Activated CD4-positive, alpha-beta T cell treated with anti-CD3 and anti-CD28 coated beads for 1 hour (primary cell): ENCODE measurements around the gene VKORC1.
"Not testable (repeated sequence)": the region's sequence is repeated elsewhere in the genome, so short reads cannot be mapped to it uniquely, and the experiment has no call there.

ENCODE experiments used
- DNase-seq: peaks from one replicate; pipeline ENCODE4 v3.0.0-alpha.2; 2020

VKORC1 gene

DNA sequence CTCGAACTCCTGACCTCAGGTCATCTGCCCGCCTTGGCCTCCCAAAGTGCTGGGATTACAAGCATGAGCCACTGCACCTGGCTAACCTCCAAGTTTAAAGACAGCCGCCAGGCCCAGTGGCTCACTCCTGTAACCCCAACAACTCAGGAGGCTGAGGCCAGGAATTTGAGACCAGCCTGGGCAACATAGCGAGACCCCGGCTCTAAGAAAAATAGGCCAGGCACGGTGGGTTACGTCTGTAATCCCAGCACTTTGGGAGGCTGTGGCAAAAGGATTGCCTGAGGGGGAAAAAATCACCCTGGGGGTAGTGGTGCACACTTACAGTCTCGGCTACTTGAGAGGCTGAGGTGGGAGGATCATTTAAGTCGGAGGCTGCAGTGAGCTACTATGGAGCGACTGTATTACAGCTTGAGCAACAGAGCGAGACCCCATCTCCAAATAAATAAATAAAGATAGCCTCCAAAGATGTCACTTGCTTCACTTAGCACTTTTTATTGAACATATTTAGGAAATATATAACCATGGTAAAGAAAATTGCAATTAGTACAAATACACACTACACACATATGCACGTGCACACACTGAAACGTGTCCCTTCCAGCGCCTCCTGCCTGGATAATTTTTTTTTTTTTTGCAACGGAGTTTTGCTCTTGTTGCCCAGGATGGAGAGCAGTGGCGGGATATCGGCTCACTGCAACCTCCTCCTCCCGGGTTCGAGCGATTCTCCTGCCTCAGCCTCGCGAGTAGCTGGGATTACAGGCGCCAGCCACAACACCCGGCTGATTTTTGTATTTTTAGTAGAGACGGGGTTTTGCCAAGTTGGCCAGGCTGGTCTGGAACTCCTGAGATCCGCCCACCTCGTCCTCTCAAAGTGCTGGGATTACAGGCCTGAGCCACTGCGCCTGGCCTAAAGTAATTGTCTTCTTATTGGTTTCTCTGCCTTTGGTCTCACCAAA, 12.2 kb upstream of the VKORC1 start:
- DNase-seq, result no peak

DNA sequence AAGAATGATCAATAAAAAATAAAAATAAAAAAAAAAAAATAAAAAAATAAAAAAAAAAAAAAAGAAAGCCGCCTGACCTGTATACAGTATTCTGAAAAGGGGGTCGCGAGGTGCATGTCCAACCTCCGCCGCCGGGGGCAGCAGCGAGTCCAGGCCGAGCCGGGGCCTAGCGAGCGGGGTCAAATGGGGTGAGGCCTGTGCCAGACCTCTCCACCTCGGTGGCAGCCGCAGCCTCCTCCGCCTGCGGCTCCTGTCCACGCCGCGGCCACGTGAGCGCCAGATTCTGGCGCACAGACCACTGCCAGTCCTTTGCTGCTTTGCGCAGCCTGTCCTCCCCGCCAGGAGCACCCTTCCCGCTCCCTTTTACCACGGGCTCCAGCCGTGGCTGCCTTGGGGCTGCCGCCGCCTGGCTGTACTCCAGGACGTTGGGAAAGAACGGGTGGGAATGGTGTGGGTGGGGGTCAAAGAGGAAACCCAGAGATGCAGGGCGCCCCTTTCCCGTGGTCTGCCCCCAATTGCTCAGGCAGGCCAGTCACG, 11.1 kb upstream of the VKORC1 start:
- DNase-seq, result peak; percentile 64

DNA sequence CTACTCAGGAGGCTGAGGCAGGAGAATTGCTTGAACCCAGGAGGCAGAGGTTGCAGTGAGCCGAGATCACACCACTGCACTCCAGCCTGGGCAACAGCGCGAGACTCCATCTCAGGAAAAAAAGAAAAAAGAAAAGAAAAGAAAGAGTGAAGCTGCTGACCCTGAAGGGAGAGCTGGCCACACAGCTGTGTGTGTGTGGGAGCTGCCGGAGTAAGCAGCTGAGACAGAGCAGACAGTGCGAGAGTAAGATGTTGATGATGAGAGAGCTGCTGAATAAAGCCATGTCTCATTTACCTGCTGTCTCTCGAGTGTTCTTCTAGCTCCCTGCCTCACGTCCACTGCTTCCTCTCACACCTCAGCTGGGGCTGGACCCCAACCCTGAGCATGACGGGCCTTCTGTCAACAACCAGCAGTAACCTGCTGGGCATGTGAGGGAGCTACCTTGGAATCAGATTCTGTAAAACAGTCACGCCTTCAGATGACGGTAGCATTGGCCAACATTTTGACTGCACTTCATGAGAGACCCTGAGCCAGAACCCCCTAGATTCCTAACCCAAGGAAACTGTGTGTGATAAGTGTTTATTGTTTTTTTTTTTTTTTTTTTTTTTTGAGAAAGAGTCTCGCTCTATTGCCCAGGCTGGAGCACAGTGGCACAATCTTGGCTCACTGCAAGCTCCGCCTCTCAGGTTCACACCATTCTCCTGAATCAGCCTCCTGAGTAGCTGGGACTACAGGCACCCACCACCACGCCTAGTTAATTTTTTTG, 6.5 kb upstream of the VKORC1 start:
- not testable (repeated sequence) for DNase-seq

DNA sequence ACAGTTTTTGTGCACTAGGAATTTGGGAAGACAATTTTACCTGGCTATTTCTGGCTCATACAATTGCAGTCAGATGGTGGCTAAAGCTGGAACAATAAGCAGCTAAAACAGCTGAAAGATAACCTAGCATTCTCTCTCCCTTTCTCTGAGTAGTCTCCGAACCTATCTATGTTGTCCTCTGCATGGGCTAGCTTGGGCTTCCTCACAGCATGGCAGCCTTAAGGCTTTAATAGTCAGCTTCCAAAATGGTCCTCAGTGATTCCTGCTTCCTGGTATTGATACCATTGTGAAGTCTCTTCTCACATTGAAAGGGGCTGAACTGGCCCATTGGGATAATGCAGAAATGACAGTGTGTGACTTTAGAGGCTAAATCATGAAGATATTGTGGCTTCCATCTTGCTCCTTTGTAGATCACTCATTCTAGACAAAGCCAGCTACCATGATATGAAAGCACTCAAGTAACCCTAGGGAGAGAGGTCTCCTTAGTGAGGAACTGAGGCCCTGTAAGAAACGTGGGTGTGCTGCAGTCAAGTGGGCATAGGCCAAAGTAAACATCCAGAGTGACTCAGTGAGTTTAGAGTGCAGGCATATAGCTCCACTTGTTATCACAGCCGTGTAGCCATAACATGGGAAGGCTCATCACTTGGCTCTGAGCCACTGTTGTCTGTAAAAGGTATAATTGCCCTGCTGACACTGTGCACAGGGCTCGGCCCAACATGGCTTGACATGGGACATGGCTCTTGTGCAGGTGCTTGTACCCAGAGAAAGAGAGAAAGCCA, 5.5 kb upstream of the VKORC1 start:
- DNase-seq, result no peak

DNA sequence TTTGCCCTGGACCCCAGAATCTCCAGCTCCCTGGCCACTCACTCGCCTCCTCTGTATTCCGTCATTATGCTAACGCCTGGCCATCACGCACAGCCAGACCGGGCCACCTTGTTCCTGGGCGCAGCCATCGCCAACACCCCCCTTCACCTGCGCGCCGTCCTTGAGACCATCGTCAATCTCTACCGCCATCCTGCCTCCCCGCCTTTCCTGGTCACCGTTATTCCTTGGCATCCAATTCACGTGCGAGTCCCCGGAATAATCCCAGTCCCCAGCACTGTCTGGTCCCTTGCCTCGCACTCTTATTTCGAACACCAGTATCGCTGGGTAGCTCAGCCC, 541 bp downstream of the VKORC1 start:
- no peak for DNase-seq

DNA sequence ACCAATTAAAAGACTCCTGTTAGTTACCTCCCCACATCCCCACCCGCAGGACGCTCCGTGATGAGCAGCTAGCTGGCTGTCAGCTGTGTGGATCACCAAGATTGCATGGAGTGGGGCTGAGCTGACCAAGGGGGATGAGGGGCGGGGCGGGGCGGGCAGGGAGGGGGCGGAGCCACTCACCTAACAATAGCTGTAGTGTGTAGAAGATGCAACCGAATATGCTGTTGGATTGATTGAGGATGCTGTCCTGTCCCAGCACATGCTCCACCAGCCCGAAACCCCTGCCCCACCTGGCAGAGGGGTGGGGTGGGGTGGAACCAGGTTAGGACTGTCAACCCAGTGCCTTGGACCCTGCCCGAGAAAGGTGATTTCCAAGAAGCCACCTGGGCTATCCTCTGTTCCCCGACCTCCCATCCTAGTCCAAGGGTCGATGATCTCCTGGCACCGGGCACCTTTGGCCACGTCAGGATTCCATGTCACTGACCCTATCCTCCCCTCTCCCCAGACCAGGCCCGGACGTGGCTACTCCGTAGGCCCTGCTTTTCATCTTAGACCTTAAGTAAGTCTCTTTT, 1.4 kb downstream of the VKORC1 start:
- no peak for DNase-seq

DNA sequence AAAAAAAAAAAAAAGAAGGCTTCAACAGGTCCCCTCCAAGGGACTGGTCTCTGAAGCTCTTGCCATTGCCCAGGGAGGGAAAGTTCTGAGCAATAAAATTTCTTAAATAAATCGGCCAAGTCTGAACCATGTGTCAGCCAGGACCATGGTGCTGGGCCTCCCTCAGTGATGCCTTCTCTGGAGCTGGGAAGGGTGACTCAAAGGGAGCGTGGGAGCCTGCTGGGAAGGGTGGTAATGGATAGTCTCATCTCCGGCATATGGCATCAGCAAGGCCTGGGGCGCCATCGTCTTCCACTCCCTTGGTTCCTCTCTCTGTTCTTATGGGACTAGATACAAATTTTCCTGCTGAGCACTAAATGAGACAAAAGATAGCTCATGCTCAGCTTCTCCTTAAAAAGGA, 2.3 kb downstream of the VKORC1 start:
- no peak for DNase-seq

DNA sequence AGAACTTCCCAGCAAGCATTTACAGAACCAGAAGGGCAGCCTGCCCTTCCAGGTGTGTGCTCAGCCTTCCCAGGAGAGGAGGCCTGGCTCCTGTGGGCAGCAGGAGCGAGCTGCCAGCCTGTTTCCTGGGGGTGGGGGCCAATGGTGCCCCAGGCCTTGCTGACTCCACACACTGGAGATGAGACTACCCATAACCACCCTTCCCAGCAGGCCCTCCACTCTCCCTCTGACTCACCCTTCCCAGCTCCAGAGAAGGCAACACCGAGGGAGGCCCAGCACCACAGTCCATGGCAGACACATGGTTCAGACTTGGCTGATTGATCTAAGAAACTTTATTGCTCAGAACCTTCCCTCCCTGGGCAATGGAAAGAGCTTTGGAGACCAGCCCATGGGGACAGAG, 4.1 kb downstream of the VKORC1 start:
- DNase-seq, result no peak

DNA sequence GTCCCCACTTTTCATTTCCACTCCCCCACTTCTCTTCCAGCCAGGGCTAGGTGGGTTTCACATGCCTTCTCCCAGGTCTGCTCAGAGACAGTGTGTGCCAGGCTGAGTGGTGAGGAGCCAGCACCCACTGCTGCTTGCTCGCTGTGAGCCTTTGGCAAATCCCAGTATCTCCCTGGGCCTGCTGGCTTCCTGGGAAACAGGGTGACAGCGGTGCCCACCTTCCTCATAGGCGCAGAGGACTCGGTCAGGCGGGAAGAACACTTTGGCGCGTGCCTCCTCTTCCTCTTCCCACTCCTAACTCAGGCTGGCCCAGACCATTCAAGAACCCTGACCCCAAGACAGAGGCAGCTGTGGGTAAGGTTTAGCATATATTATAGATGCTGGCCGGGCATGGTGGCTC, 5.4 kb downstream of the VKORC1 start:
- DNase-seq, result no peak

DNA sequence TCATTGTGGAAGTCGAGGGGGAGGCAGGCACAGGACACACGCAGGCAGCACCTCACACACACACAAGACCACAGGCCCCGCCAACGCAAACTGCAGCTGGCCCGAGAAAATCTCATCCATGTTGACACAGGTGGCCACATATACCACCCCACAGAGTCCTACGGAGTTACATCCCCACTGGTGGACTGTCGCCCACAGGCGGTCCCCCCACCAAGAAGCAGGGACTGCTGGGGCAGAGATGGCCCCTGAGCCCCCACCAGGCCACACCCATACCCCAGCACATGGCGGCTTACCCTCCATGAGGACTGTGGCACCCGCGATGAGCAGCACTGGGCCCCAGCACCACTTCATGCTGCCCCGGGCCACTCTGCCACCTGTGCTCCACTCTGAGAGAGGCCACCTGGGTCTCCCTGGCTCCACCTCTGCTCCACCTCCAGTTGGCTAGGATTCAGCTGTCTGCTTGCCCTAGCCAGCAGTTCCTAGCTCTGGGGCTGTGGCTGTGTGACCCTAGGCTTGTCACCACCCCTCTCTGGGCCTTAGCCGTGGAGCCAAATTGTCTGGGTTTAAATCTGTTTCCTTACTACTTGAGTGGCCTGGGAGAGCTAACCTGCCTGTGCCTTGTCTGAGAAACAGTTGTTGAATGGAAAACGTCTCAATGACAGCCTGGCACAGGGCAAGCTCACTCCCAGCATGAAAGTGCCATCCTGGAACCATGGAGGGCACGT, 6.0 kb downstream of the VKORC1 start, which contains the start of gene PRSS53:
PRSS53 (minus strand) TSS at position 485 of the 725 bp plus-strand sequence; CDS start at position 351, 134 bp downstream.
- no peak for DNase-seq

DNA sequence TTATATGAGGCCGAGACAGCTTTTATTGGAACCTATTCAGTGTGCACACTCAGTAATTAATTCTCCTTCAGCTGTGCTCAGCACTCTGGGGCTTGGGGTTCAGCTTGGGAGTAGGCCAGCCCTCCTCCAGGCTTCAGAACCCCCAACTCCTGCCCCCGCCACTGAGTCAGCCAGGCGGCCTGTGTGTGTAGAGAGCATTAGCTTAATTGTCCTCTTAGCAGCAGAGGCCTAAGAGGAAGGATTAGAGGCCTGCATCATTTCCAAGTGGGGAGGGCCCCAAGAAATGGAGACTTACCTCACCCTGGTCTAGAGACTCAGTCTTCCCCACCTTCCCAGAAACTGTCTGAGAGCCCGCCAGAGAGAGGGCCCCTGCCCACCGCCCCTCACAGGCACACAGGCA, 6.6 kb downstream of the VKORC1 start:
- no peak for DNase-seq

DNA sequence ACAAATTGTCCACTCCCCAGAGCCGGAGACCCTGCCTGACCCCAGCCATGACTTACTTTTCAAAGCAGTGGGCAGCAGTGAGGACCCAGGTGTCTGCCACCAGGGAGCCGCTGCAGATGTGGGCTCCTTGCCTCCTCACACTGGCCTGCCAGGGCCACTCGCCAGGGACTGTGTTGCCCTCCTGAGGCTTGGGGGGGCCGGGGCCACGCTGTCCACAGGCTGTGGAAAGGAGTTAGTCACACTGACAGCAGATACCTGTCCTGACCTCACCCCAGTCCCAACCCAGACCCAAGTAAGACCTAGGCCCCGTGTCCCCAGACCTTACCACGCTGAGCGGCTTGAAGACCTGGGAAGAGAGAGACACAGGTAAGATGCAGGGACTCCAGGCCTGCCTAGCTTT, 7.1 kb downstream of the VKORC1 start:
- no peak for DNase-seq

DNA sequence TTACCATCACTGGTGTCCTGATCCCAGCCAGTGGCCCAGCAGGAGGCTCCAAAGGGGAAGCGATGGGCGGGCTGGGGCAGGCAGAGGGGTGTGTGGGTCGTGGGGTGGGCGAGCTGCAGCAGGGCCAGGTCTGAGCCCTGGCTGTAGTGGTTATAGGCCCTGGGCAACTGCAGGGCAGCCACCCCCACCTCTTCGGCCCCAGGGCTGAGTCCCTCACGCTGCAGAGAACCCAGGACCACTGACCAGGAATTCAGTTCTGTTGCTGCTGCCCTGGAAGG, 8.0 kb downstream of the VKORC1 start:
- DNase-seq, result no peak

DNA sequence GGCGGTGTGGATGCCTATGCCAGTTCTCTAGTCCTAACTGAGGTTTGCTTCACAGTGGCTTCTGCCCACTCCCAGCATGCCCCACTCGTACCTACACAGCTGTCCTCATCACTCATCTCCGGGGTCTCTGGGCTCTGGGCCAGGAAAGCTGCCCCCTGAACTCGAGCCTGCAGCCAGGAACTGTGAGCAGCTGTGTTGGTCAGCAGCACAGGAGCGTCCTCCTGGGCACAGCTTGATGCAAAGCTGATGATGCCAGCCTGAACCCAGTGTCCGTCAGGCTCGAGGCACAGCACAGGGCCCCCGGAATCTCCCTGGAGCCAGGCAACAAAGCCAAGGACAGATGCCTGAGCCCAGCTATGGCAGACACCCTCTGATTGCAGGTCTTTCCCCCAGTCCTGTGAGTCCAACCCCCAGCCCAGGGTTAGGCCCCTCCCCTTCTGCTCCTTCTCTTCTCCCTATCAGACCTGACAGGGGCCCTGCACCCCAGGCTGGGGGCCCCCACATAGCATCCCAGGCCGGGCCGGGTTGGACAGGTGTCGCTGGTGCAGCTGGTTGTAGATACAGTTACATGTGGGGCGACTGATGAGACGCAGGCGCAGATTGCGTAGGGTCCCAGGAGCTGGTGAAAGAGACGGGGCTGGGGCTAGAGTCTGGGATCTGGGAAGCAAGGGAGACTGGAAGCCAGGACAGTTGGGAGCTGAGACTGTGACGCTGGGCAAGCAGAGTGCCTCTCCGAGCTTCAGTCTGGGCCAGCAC, 8.5 kb downstream of the VKORC1 start:
- no peak for DNase-seq

DNA sequence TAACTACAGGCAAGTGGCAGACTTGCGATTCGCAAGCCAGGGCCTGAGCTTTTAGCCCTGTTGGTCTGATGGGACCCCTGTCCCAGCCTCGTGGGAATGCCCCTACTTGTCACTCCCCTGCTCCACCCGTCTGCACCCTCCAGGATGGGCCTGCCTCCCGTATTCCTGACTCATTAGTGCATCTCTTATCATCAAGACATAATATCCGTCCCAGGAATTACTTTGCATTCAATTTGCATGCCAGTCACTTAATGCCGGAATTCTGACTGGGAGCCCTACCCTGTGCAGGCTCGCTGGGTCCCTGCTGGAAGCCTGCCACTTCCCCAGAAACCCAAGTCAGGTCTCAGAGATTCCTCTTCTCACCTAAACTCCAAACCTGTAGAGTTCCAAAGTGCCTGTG, 9.2 kb downstream of the VKORC1 start:
- DNase-seq, result no peak

DNA sequence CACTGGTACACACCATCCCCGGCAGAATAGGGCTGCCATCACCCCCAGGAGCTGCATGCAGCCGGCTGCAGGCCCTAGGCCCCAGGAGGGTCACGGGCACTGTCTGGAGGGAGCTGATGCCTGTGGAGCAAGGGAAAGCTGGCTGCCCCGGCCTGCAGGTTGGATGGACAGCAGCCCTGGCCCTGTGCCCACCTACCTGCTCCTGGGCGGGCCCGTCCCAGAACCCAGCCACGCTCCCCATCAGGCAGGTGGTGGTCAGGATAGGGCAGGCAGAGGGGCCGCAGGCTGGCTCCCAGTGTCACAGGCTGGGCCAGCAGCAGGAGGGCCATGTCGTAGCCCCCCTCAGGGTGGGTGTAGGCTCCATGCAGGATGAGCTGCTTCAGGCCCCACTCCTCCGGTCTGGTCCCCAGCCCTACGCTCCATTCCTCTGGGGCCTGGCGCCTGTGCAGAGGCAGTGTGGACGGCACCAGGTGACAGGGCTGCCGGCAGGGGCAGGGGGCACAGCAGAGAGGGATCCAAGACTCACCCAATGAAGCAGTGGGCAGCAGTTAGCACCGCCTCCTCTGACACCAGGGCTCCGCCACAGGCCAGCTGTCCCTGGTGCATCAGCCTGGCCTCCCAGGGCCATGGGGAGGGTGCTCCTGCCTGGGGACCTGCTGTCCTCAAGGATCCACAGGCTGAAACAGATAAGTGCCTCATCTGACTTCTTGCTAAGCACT, 9.9 kb downstream of the VKORC1 start:
- DNase-seq, result no peak

DNA sequence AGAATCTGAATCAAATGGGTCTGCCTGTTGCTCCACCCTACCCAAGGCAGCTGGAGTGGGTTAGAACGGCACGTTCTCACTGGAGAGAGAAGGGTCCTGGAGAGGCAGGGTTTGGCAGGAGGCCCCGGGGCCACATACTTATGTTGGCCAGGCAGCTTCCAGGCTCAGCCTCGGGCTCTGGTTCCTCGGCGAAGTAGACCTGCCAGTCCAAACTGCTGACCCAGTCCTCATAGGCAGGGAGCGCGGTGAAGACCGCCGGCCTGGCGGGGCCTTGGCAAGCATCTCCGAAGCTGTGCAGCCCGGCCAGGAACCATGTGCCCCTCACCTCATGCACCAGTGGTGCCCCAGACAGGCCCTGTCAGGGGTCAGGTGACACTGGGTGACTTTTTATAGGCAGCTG, 10.6 kb downstream of the VKORC1 start:
- no peak for DNase-seq

DNA sequence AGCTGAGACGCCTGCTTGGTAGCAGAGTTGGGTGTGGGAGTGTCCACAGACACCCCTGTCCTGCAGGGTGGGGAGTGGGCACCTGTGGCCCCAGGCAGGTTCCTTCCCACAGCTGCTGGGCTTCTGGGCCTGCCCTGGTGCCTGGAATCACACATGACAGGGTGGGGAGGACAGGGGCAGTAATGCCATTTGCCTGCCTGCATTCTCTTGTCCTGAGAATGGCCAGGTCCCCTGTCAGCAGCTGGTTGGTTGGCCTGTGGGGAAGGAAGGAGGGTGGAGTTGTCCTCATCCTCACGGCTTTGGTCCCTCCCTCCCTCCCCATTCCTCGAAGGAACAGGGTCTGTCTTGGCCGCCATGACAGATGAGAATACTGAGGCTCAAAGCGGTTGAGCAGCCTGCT, 11.0 kb downstream of the VKORC1 start:
- DNase-seq, result no peak

DNA sequence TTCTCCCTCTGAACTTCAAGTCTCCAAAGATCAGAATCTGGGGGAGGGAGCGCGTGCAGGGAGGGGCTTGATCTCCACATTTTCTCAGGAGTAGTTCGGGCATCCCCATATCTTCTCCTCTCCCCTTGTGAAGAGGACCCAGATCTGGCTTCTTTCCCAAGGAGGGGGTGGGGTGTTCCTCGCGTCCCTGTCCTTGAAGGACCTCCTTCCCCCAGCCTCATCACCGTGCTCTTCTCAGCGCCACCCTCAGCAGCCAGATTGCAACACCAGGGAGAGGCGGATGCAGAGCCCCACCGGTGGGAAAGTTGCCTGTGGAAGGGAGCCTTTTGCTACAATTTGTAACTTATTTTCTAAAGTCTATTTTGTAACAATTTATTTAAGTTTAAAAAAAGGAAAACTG, 11.5 kb downstream of the VKORC1 start:
- no peak for DNase-seq

DNA sequence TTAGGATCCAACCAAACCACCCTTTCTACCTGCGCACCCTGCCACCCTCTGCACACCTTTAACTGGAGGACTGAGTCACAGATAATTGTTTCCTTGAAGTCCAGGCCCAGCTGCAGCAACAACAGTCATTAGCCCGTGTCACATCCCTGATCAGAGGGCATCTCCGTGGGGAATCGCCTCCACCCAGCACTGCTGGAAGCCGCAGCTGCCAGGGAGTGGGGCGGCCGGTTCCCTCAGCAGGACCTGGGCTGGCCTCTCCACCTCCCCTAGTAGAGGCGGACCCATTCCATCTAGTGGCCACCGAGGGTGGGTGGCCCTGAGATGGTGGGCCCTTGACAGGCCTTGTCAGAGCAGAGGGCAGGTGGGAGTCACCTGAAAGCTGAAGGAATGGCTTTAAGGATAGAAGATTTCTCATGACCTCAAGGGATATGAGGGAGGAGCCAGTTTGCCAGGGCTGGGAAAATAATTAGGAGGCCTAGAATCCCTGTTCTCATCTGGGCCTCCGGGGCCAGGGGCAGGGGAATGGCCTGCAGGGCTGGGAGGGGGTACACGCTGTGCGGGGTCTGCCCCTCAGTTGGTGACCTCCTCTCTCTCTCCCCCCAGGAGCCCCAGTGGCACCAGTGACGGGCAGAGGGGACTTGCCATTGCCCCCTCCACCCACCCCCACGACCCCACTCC, 12.1 kb downstream of the VKORC1 start:
- no peak for DNase-seq
